HG03469 (cell line): ENCODE data around the gene TNS3.
"Not testable (repeated sequence)": the region's sequence is repeated elsewhere in the genome, so short reads cannot be mapped to it uniquely, and the experiment has no call there.

Source experiments
- ATAC-seq: cut with Tn5 transposase; IDR thresholded peaks from one replicate; pipeline ENCODE4 v1.9.1; 2021; ENCODE audit warnings: mild to moderate bottlenecking, moderate library complexity, moderate number of reproducible peaks; ENCODE audit not compliant: unreplicated experiment

Gene TNS3

GRCh38 chr7:47603514-47604255 lies 21.8 kb upstream of the TNS3 start:
- ATAC-seq: not testable (repeated sequence)

GRCh38 chr7:47602272-47603004 lies 20.5 kb upstream of the TNS3 start:
- no peak for ATAC-seq

GRCh38 chr7:47601881-47602249 lies 20.0 kb upstream of the TNS3 start:
- no peak for ATAC-seq

GRCh38 chr7:47601119-47601880 lies 19.4 kb upstream of the TNS3 start:
- ATAC-seq: no peak

GRCh38 chr7:47600199-47601118 lies 18.5 kb upstream of the TNS3 start:
- no peak for ATAC-seq

GRCh38 chr7:47597379-47597778 lies 15.5 kb upstream of the TNS3 start:
- no peak for ATAC-seq

- ATAC-seq: no peak
Observed at GRCh38 chr7:47596502-47597202, 14.7 kb upstream of the TNS3 start.

GRCh38 chr7:47594406-47594805 lies 12.5 kb upstream of the TNS3 start:
- no peak for ATAC-seq

- ATAC-seq: no peak
Observed at GRCh38 chr7:47591655-47592572, 10.0 kb upstream of the TNS3 start.

- no peak for ATAC-seq
Observed at GRCh38 chr7:47591089-47591654, 9.3 kb upstream of the TNS3 start.

- not testable (repeated sequence) for ATAC-seq
Observed at GRCh38 chr7:47590215-47590614, 8.3 kb upstream of the TNS3 start.

GRCh38 chr7:47588704-47589225 lies 6.9 kb upstream of the TNS3 start:
- ATAC-seq: no peak

GRCh38 chr7:47587976-47588375 lies 6.1 kb upstream of the TNS3 start:
- ATAC-seq: no peak

- ATAC-seq: no peak
Observed at GRCh38 chr7:47587351-47587750, 5.4 kb upstream of the TNS3 start.

GRCh38 chr7:47586925-47587324 lies 5.0 kb upstream of the TNS3 start:
- ATAC-seq: no peak

- ATAC-seq: not testable (repeated sequence)
Observed at GRCh38 chr7:47586161-47586670, 4.3 kb upstream of the TNS3 start.

GRCh38 chr7:47584536-47584895 lies 2.6 kb upstream of the TNS3 start:
- ATAC-seq: no peak
